ENCODE data around the gene F7. TPM values are rescaled to one million over a fixed set of nuclear protein-coding genes. Genes with fewer than 3 reads are reported as not detected.
"Not testable (repeated sequence)": the region's sequence is repeated elsewhere in the genome, so short reads cannot be mapped to it uniquely, and the experiment has no call there.

F7 gene
- total RNA-seq, 4 donors from 2014 or later = 0.20 to 1.2 TPM; not detected in 2

GRCh38 chr13:113077566-113077952, 28.0 kb upstream of the F7 start:
- ATAC-seq (no peak), DNase-seq (no peak)
- no peak overlapping the region for H3K4me3 ChIP-seq
- in situ Hi-C loops (cut with MboI; ENCODE audit: low sequenced_read_pairs in 4 of 4) (no loop called here), intact Hi-C loops (cut with DNase I; ENCODE audit: low total_unique reads) (no loop called here)
- H3K27ac ChIP-seq = no peak overlapping the region
- TF ChIP-seq CTCF (IDR thresholded peaks at IDR 0.05 in 4 of 5, conservative IDR thresholded peaks at IDR 0.05 in 1 of 5) (no peak), POLR2A (IDR thresholded peaks at IDR 0.05) (no peak)
- H3K4me1 ChIP-seq = no peaks in the 10 kb centered on the region
- H3K36me3 ChIP-seq = no peaks in the 10 kb centered on the region
- H3K27me3 ChIP-seq = peaks cover 0 to 11% (median 5%) of the 10 kb centered on the region in 3 donors
- no peaks in the 10 kb centered on the region for H3K9me3 ChIP-seq

GRCh38 chr13:113077953-113078901, 27.4 kb upstream of the F7 start:
- Histone ChIP-seq H3K4me1 (peaks cover under 1 to 2% of the 10 kb centered on the region in 2 donors), H3K4me3 (no peak overlapping the region), H3K36me3 (no peaks in the 10 kb centered on the region), H3K27ac (no peak overlapping the region), H3K27me3 (peaks cover 0 to 11% (median 5%) of the 10 kb centered on the region in 3 donors), H3K9me3 (no peaks in the 10 kb centered on the region)
- in situ Hi-C loops (cut with MboI; ENCODE audit: low sequenced_read_pairs in 4 of 4) = no loop called here
- TF ChIP-seq CTCF (IDR thresholded peaks at IDR 0.05 in 4 of 5, conservative IDR thresholded peaks at IDR 0.05 in 1 of 5) = no peak
- no peak for TF ChIP-seq POLR2A (IDR thresholded peaks at IDR 0.05)
- DNase-seq (no peak), ATAC-seq (no peak)
- intact Hi-C loops (cut with DNase I; ENCODE audit: low total_unique reads) = no loop called here

GRCh38 chr13:113078902-113079780, 26.4 kb upstream of the F7 start:
- ATAC-seq = no peak
- no peaks in the 10 kb centered on the region for H3K36me3 ChIP-seq
- intact Hi-C loops (cut with DNase I; ENCODE audit: low total_unique reads) = no loop called here
- DNase-seq = no peak
- H3K4me3 ChIP-seq = no peak overlapping the region
- peaks cover 6 to 9% of the 10 kb centered on the region in 2 donors for H3K4me1 ChIP-seq
- in situ Hi-C loops (cut with MboI; ENCODE audit: low sequenced_read_pairs in 4 of 4) = no loop called here
- peaks cover 0 to 11% (median 5%) of the 10 kb centered on the region in 3 donors for H3K27me3 ChIP-seq
- TF ChIP-seq POLR2A (IDR thresholded peaks at IDR 0.05) (no peak), CTCF (IDR thresholded peaks at IDR 0.05 in 4 of 5, conservative IDR thresholded peaks at IDR 0.05 in 1 of 5) (no peak)
- H3K27ac ChIP-seq = no peak overlapping the region
- H3K9me3 ChIP-seq = no peaks in the 10 kb centered on the region

- in situ Hi-C loops (cut with MboI; ENCODE audit: low sequenced_read_pairs in 4 of 4); H3K4me1 ChIP-seq; H3K9me3 ChIP-seq; H3K4me3 ChIP-seq; intact Hi-C loops (cut with DNase I; ENCODE audit: low total_unique reads); DNase-seq; ATAC-seq; H3K36me3 ChIP-seq; H3K27ac ChIP-seq: not testable (repeated sequence)
- peaks cover 0 to 11% (median 5%) of the 10 kb centered on the region in 3 donors for H3K27me3 ChIP-seq
Measured at GRCh38 chr13:113079781-113080080, 25.9 kb upstream of the F7 start.

- Histone ChIP-seq H3K36me3 (no peaks in the 10 kb centered on the region), H3K4me3 (no peak overlapping the region), H3K4me1 (peaks cover 6 to 9% of the 10 kb centered on the region in 2 donors), H3K27ac (no peak overlapping the region), H3K27me3 (peaks cover 0 to 11% (median 5%) of the 10 kb centered on the region in 3 donors), H3K9me3 (no peaks in the 10 kb centered on the region)
- no peak for DNase-seq
- no peak for ATAC-seq
- TF ChIP-seq CTCF (IDR thresholded peaks at IDR 0.05 in 4 of 5, conservative IDR thresholded peaks at IDR 0.05 in 1 of 5) (no peak), POLR2A (IDR thresholded peaks at IDR 0.05) (no peak)
- intact Hi-C loops (cut with DNase I; ENCODE audit: low total_unique reads) = no loop called here
- in situ Hi-C loops (cut with MboI; ENCODE audit: low sequenced_read_pairs in 4 of 4) = no loop called here
Measured at GRCh38 chr13:113080361-113080831, 25.2 kb upstream of the F7 start.
